Measurements from ENCODE around the gene NECTIN2. TPM values are rescaled to one million over a fixed set of nuclear protein-coding genes. Genes with fewer than 3 reads are reported as not detected.
A peak's percentile ranks its signal among the peaks of the same experiment; 100 is the strongest.

The NECTIN2 gene
- total RNA-seq = 75.6 and 127 TPM in 2 replicates

DNA sequence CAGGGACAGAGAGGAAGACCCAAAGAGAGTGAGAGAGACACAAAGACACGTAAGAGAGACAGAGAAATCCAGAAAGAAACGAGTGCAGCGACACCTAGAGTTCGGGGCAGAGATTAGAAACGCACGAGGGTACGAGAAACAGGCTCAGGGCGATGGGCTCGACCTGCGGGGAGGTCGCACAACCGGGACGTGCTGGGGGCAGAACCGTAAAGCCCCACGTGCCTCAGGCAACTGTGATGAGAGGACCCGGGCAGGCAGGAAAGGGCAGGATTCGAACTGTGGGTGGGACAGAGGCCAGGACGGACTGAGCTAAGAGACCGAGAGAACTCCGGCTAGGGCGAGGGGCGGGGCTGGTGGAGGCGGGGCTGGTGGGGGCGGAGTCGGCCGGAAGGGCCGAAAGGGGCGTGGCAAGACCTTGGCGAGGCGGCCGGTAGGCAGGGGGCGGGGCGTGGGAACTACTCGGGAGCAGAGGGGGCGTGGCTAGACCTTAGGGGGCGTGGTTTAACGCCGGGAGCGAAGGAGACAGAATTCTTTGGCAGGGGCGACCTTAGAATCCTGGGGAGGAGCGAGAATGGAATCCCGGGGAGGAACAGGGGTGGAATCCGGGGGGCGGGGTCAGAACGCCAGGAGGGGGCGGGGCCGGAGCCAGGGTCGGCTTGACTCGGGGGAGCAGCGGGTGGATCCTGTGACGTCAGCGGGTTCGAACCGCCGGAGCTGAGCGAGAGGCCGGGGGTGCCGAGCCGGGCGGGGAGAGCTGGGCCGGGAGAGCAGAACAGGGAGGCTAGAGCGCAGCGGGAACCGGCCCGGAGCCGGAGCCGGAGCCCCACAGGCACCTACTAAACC is at the start of gene NECTIN2:
Gene NECTIN2, plus strand, starts transcription at position 686 of the 843 bp plus-strand sequence. CDS start 229 bp downstream, outside the sequence.
- peak; percentile 96 to 98 for DNase-seq (ENCODE audit: low read depth in 2 of 2)

DNA sequence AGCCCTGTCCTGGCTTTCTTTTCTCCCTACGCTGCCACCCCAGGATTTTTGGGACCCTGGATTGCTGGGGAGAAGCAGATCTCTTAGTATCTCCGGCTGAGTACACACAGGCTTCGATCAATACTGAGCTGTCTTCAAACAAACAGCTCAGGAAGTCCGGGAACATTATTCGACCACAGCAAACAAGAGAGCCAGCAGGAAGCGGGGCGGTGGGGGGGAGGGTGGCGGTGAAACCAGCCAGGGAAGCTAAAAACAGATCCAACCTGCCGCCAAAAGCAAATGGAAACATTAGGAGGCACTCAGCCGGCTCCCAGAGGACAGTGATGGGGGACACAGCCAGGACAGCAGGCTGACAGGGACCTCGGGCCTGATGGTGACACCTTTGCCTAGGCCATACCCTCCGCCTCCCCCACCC is 49.4 kb upstream of the NECTIN2 start:
- DNase-seq (ENCODE audit: low read depth in 2 of 2) = peak; percentile 61

DNA sequence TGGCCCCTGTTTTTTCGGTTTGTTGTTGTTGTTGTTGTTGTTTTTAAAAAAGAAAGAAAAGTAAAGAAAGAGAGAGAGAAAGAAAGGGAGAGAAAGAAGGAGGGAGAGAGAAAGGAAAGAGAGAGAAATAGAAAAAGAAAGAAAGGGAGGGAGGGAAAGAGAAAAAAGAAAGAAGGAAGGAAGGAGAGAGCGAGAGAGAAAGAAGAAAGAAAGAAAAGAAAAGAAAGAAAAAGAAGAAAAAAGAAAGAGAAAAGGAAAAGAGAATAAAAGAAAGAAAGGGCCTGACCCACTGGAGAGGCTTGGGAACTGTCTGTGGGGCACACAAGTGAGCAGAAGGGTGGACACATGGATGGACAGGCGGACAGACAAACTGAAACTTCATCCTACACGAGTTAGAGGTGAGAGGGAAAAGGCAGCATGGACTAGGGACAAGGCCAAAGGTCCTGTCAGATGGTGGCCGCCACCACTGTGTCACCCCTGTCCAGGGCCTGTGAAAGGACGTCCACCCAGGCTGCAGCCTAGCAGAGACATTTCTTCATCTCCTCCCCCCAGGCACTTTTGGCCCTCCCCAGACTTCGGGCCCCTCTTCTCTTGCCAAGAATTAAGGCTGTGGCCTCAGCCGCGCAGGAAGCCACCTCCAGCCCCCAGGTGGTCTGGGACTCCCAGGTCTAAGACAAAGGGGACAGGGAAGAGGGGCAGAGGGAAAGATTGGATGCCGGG is 46.3 kb upstream of the NECTIN2 start:
- DNase-seq (ENCODE audit: low read depth in 2 of 2) = no peak

- DNase-seq (ENCODE audit: low read depth in 2 of 2) = peak; percentile 53 to 69
Observed at GRCh38 chr19:44800461-44800860, 45.6 kb upstream of the NECTIN2 start.

GRCh38 chr19:44803442-44804428 is 42.4 kb upstream of the NECTIN2 start:
- DNase-seq (ENCODE audit: low read depth in 2 of 2) = no peak

- DNase-seq (ENCODE audit: low read depth in 2 of 2) = no peak
Observed at GRCh38 chr19:44806291-44806690, 39.8 kb upstream of the NECTIN2 start.

DNA sequence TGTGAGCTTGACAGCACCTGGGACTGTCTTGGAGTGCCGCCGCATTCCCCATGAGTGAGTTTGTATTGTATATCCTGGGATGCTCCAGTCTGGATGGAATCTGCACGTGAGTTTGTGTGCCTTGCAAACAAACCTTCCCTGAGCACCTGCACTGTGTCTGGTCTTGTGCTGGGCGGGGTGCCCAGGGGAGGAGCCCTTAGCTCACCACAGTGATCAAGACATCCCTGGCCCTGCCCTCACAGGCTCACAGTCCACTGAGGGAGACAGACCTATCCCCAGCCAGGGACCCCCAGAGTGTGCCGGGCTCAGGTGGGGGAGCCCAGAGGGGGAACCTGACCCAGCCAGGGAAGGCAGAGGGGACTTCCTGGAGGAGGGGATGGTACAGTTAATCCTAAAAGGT is 38.9 kb upstream of the NECTIN2 start:
- DNase-seq (ENCODE audit: low read depth in 2 of 2) = no peak

- DNase-seq (ENCODE audit: low read depth in 2 of 2) = peak in 1 of 2 donors; percentile 63
Observed at GRCh38 chr19:44807652-44808462, 38.2 kb upstream of the NECTIN2 start.

DNA sequence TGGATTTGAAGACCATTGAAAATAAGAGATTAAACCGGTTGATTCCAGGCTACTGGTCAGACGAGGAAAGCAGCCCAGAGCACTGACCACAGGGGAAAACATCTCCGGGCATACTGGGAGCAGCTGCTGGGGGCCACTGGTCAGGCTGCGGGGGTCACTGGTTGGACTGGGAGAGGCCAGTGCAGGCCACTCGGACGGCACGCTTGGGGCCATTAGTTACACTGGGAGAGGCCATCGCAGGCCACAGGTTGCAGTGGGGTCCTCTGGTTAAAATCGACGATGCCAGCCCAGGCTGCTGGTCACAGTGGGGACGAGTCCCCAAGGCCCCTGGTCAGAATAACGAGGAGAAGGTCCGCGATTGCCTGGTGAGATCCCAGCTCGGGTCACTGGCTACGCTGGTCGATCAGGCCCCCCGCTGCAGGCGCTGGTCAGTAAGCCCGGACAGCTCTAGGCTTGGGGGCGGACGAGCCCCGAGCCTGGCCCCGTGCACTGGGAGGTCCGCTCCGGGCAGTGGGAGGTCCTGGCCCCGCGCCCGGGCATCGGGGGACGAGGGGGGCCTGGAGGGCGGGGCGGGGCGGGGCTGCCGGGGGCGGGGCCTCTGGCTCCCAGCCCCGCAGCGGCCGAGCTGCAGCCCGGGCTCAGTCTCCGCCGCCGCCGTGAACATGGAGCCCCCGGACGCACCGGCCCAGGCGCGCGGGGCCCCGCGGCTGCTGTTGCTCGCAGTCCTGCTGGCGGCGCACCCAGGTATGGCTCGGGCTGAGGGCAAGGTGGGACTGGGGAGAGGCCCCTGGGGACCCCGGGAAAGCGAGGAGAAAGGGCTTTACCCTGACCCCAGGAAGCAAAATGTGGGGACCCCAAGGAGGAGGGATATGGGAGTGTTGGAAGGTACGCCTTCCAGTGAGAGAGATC is 37.4 kb upstream of the NECTIN2 start, which contains the start of gene BCAM:
Gene BCAM, plus strand, starts transcription at position 641 of the 909 bp plus-strand sequence. Its CDS starts 22 bp downstream, at position 663.
- DNase-seq (ENCODE audit: low read depth in 2 of 2) = peak in 1 of 2 donors; percentile 71

DNA sequence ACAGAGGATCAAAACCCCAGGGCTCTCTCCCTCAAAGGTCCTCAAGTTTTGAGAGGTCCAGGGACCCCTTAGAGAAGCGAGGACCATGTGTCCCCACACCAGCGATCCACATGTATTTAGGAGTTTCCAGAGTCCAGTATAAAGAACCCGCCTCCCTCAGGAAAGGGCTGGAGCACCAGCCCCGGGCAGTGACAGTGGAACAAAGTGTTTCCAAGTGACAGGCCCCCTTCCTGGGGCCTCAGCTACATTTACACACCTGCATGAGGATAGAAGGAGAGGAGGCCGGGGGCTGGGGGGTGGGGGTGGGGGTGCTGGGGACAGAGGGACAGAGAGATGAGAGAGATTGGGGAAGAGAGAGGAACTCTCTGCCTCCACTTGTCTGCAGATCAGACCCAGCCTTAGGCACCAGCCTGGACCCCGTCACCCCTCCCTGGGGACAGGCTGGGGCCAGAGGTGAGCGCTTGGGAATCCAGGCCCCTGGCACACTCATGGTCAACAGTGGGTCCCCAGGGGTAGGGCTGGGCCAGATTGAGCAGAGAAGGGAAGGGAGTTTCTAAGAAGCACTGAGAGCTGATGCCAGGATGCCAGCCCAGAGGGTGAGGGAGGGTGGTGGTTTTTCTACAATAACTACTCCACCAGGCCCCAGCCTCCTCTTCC is 36.4 kb upstream of the NECTIN2 start:
- DNase-seq (ENCODE audit: low read depth in 2 of 2) = no peak

GRCh38 chr19:44810234-44811121 is 35.6 kb upstream of the NECTIN2 start:
- no peak for DNase-seq (ENCODE audit: low read depth in 2 of 2)

DNA sequence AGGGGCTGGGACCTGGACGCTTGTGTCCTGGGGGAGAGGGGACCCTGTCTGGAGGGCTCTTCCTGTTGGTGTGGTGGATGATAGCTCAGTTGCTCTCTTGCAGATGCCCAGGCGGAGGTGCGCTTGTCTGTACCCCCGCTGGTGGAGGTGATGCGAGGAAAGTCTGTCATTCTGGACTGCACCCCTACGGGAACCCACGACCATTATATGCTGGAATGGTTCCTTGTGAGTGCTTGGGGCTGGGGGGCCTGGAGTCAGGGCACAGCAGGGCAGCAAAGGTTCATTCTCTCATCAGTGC is 35.0 kb upstream of the NECTIN2 start:
- DNase-seq (ENCODE audit: low read depth in 2 of 2) = no peak

DNA sequence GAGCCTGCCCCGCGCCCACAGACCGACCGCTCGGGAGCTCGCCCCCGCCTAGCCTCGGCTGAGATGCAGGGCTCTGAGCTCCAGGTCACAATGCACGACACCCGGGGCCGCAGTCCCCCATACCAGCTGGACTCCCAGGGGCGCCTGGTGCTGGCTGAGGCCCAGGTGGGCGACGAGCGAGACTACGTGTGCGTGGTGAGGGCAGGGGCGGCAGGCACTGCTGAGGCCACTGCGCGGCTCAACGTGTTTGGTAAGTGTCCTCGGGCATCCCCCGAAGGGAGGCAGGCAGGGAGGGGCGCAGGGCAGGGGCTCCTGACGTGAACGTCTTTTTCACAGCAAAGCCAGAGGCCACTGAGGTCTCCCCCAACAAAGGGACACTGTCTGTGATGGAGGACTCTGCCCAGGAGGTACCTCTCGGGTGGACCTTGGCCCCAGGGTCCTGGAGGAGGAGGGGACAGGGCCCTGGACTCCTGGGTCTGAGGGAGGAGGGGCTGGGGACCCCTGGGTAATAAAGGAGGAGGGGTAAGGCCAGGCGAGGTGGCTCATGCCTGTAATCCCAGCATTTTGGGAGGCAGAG is 33.9 kb upstream of the NECTIN2 start:
- no peak for DNase-seq (ENCODE audit: low read depth in 2 of 2)

DNA sequence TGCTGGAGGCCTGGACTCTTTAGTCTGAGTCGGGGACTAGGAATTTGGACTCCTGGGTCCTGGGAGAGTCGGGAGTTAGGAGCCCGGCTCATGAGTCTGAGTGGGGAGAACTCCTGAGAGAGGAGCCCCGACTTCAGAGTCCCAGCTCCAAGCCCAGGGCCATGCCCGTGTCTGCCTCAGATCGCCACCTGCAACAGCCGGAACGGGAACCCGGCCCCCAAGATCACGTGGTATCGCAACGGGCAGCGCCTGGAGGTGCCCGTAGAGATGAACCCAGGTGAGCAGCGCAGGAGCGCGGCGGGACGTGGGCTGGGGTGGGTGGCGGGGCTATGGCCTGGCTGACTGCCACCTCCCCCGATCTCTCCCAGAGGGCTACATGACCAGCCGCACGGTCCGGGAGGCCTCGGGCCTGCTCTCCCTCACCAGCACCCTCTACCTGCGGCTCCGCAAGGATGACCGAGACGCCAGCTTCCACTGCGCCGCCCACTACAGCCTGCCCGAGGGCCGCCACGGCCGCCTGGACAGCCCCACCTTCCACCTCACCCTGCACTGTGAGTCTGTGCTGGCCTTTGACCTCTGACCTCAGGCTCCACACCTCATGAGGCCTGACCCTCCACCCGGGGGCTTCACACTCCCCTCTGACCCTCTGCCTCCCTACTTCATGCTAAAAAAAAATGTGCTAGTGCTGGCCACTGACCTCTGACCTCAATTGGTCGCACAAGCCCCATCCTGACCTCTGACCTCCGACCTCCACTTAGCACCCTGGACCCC is 32.8 kb upstream of the NECTIN2 start:
- no peak for DNase-seq (ENCODE audit: low read depth in 2 of 2)

GRCh38 chr19:44813841-44814470 is 32.1 kb upstream of the NECTIN2 start:
- no peak for DNase-seq (ENCODE audit: low read depth in 2 of 2)

GRCh38 chr19:44814517-44814916 is 31.6 kb upstream of the NECTIN2 start:
- DNase-seq (ENCODE audit: low read depth in 2 of 2) = no peak

Measured in dermis microvascular lymphatic vessel endothelial cell (primary cell).